C4-2B (cell line): ENCODE results near the gene PSD4.
A peak's percentile ranks its signal among the peaks of the same experiment; 100 is the strongest.

Experiments used
- H3K27ac ChIP-seq: fragments of 450-650 bp; 2 replicates; pipeline ENCODE4 v1.5.1; 2017
- CTCF ChIP-seq: fragments of 450-650 bp; conservative IDR thresholded peaks from 2 replicates; pipeline ENCODE4 v1.5.1; 2017; ENCODE audit warnings: mild to moderate bottlenecking
- ZFX ChIP-seq: fragments of 450-650 bp; IDR thresholded peaks from 2 replicates; pipeline ENCODE4 v1.6.1; 2017

PSD4 gene

DNA sequence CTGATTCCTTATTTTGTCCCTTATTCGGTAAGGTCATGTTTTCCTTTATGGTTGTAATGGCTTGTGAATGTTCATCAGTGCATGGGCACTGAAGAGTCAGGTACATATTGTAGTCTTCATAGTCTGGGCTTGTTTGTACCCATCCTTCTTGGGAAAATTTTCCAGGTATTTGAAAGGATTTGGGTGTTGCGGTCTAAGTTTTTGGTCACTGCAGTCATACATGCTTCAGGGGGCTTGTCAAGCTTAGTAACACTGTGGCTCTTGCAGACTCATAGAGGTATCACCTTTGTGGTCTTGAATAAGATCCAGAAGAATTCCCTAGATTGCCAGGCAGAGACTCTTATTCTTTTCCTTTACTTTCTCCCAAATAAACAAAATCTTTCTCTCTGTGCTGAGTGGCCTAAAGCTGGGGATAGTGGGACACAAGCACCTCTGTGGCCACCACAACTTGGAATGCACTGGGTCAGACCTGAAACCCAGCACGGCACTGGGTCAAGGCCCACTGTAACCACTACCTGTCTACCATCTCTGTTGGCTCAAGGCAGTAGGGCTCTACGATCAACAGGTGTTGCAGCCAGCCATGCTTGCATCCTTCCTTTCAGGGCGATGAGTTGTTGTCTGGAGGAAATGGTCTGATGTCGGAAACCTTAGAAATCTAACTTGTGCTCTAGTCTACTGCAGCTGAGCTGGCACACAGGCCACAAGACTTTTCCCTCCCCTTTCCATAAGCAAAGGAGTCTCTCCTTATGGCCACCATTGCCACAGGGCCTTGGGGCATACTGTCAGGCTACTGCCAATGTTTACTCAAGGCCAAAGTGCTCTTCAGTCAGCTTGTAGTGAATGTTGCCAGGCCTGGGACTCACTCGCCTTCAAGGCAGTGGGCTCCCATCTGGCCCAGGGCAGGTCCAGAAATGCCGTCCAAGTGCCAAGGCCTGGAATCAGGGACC is 24.9 kb upstream of the PSD4 start:
- TF ChIP-seq ZFX (no peak), CTCF (no peak)
- H3K27ac ChIP-seq, result no peak overlapping the region

- TF ChIP-seq ZFX (no peak), CTCF (no peak)
- no peak overlapping the region for H3K27ac ChIP-seq
Observed at GRCh38 chr2:113149553-113150257, 24.1 kb upstream of the PSD4 start.

DNA sequence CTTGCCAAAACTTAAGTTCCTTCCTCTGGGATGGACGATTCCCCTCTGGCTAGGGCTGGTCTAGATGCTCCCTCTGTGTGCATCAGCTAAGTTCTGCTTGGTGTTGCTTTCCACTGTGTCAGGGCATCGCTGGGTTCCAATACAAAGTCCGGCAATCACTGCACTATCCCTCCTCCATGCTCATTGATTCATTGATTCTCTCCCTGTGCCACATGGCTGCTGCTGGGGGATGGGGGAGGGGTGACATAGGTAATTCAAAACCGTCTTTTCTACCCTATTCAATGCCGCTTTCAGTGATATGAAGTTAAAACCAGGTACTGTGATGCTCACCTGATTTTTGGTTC is 23.5 kb upstream of the PSD4 start:
- no peak for TF ChIP-seq CTCF
- H3K27ac ChIP-seq, result no peak overlapping the region

DNA sequence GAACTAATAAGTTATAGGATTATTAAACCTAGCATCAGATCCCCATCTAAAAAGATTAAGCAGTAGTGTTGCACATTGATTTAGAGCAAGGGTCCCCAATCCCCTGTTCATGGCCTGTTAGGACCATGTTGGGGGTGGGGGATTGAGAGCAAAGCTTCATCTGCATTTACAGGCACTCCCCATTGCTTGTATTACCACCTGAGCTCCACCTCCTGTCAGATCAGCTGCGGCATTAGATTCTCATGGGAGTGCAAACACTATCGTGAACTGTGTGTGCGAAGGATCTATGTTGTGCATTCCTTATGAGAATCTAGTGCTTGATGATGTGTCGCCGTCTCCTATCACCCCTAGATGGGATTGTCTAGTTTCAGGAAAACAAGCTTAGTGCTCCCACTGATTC is 18.4 kb upstream of the PSD4 start:
- no peak for TF ChIP-seq CTCF
- TF ChIP-seq ZFX, result no peak
- H3K27ac ChIP-seq, result no peak overlapping the region

DNA sequence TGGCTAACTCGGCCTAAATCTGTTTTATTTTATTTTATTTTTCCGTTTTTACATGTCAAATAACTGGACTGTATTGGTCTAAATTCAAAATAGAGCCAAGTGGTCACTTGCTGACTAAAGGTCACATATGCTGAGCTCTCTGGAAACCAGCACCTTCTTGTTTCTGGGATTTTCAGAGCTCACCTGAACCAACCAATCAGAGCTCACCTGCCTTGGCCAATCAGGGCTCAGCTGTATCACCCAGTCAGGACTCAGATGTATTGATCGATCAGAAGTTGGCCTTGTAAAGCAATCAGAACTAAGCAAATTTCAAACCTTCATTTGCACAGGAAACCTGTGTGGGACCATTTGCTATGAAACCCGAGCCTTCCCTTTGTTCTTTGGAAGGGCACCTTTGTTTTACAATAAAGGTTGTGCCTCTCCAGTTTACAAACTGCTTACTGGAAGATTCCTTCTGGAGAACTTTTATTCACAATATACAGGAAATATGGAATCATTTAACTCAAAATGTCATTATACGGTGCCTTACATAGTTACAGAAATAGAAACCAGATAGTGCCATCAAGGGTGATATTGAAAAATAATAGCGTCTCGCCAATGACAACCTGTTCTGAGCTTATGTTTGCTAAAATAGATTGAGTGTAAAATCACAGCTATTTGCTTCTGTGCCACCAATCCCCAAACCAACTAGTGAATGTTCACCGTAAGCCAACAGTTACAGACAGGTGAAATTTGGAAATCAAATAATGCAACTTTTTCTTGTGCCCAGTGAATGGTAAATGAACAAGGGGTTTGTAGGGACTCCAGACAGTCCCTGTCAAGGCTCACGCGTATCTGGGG is 17.3 kb upstream of the PSD4 start:
- peak overlapping the region; percentile 97 for H3K27ac ChIP-seq

DNA sequence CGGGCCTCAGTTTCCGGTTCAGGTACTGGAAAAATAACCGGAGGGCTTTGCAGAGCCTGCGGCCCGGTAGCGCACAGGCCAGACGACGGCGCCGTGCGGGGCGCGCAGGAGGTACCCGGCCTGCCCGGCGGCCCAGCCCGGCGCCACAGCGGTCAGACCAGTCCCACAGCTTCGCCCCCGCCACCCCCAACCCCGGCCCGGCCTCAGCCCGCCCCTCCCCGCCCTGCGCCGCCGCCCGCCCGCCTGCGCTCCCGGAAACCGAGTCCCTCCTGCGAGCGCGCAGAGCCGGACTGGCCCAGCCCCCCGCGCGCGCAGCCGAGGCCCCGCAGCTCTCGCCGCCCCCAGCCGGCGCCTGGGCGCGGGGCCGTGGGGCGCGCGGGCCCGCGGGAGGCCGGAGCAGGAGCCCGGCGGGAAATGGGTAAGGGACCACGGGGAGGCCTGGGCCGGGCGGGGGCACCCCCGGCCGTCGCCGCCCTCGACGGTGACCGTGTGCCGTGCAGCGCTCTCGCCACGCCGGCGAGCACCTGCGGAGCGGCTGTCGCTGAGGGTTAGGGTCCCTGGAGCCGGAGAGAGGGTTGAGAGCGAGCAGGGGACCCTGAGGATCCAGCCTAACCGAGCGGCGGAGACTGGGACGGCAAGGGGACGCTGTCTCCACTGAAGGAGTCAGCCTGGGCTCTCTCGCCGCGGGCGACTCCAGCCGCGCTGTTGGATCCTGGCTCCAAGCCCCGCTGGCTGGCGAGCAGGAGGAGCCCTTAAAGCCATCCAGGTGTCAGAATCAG is 16.5 kb upstream of the PSD4 start:
- peak overlapping the region; percentile 97 for H3K27ac ChIP-seq
- TF ChIP-seq CTCF (no peak), ZFX (peak; percentile 54)

More for the DNA sequence above, 17.3 kb upstream of the PSD4 start:
- TF ChIP-seq ZFX (no peak), CTCF (no peak)
